Endometrium (tissue), 2 donors: ENCODE measurements around the gene KRT2.

Experiments
- FAIRE-seq: peaks from 2 replicates; lab custom pipeline; 2012; peaks lifted over from hg19 to GRCh38; lab: Jason Lieb, UNC
- donor health status: control.
- donor health status: control.

The KRT2 gene

GRCh38 chr12:52636592-52637258 lies 15.3 kb downstream of the KRT2 start:
- no peak for FAIRE-seq

GRCh38 chr12:52636189-52636588 lies 15.8 kb downstream of the KRT2 start:
- FAIRE-seq: no peak

GRCh38 chr12:52634266-52635056 lies 17.6 kb downstream of the KRT2 start:
- no peak for FAIRE-seq

- FAIRE-seq: no peak
Observed at GRCh38 chr12:52633383-52633782, 18.6 kb downstream of the KRT2 start.

- FAIRE-seq: no peak
Observed at GRCh38 chr12:52632656-52633055, 19.4 kb downstream of the KRT2 start.

GRCh38 chr12:52631676-52632459 lies 20.1 kb downstream of the KRT2 start:
- no peak for FAIRE-seq

GRCh38 chr12:52631264-52631663 lies 20.7 kb downstream of the KRT2 start:
- FAIRE-seq: no peak

GRCh38 chr12:52630599-52631200 lies 21.3 kb downstream of the KRT2 start:
- no peak for FAIRE-seq

- no peak for FAIRE-seq
Observed at GRCh38 chr12:52630008-52630500, 22.0 kb downstream of the KRT2 start.

GRCh38 chr12:52629281-52630007 lies 22.6 kb downstream of the KRT2 start:
- no peak for FAIRE-seq

- FAIRE-seq: no peak
Observed at GRCh38 chr12:52628841-52629240, 23.2 kb downstream of the KRT2 start.

- no peak for FAIRE-seq
Observed at GRCh38 chr12:52628111-52628507, 23.9 kb downstream of the KRT2 start.

- FAIRE-seq: no peak
Observed at GRCh38 chr12:52627395-52628110, 24.5 kb downstream of the KRT2 start.

GRCh38 chr12:52622349-52622748 lies 29.7 kb downstream of the KRT2 start:
- FAIRE-seq: no peak

GRCh38 chr12:52618866-52619265 lies 33.1 kb downstream of the KRT2 start:
- no peak for FAIRE-seq

GRCh38 chr12:52618216-52618615 lies 33.8 kb downstream of the KRT2 start, which contains the start of gene KRT73:
Gene KRT73, minus strand, starts transcription at chr12:52618559. Its CDS starts 35 bp downstream, at chr12:52618524.
- FAIRE-seq: no peak

- FAIRE-seq: no peak
Observed at GRCh38 chr12:52617403-52617785, 34.6 kb downstream of the KRT2 start.

- no peak for FAIRE-seq
Observed at GRCh38 chr12:52616680-52617402, 35.2 kb downstream of the KRT2 start.

- no peak for FAIRE-seq
Observed at GRCh38 chr12:52615912-52616311, 36.1 kb downstream of the KRT2 start.

GRCh38 chr12:52615208-52615868 lies 36.7 kb downstream of the KRT2 start:
- no peak for FAIRE-seq
